Liver (tissue), 3 donors: ENCODE measurements around the gene CMTM4.

Experiments used
- JUND ChIP-seq, 2 donors: IDR thresholded peaks; 2 replicates each; pipeline ENCODE4 v1.6.1; 2016; ENCODE audit warnings: antibody characterized with exemption in 2 of 2
- MAX ChIP-seq: IDR thresholded peaks from 2 replicates; pipeline ENCODE4 v1.6.1; 2016; ENCODE audit warnings: antibody characterized with exemption
- RAD21 ChIP-seq, 2 donors: IDR thresholded peaks; 2 replicates each; pipeline ENCODE4 v1.6.1; 2016; ENCODE audit warnings: antibody characterized with exemption in 2 of 2, mild to moderate bottlenecking in 2 of 2
- TF ChIP-seq, protein P1 (sequence below): fragments of 150-350 bp; IDR thresholded peaks from 2 replicates; pipeline ENCODE4 v1.5.1; 2017; ENCODE audit warnings: improper control_type of control experiment, low read depth, low read length; ENCODE audit not compliant: missing input control
- TF ChIP-seq, protein P2 (sequence below): IDR thresholded peaks from 2 replicates; pipeline ENCODE4 v1.6.1; 2016; ENCODE audit warnings: antibody characterized with exemption
- donor health status: healthy.
- donor health status: healthy.

DNA sequence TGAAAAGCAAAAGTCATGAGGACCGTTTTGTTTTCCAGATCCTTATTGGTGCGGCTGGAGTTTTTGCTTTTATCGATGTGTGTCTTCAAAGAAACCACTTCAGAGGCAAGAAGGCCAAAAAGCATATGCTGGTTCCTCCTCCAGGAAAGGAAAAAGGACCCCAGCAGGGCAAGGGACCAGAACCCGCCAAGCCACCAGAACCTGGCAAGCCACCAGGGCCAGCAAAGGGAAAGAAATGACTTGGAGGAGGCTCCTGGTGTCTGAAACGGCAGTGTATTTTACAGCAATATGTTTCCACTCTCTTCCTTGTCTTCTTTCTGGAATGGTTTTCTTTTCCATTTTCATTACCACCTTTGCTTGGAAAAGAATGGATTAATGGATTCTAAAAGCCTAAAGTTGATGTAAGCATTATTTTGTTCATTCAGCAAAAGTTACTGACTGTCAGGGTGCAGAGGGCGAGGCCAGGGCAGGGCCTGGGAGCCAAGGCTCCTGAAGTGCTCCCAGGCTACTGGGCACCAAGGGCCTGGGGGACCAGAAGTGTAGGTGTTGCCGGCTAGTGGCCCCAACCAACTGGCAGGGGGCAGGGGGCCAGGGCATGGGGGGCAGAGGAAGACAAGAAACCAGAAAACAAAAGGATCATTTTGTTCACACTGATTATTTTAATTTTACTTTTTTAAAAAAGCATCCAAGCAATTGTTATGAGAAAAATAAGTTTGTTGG is 108.5 kb downstream of the CMTM4 start:
- TF ChIP-seq JUND (IDR thresholded peaks at IDR 0.05) (no peak), MAX (no peak), RAD21 (IDR thresholded peaks at IDR 0.05) (no peak)
- TF ChIP-seq, protein P1, sequence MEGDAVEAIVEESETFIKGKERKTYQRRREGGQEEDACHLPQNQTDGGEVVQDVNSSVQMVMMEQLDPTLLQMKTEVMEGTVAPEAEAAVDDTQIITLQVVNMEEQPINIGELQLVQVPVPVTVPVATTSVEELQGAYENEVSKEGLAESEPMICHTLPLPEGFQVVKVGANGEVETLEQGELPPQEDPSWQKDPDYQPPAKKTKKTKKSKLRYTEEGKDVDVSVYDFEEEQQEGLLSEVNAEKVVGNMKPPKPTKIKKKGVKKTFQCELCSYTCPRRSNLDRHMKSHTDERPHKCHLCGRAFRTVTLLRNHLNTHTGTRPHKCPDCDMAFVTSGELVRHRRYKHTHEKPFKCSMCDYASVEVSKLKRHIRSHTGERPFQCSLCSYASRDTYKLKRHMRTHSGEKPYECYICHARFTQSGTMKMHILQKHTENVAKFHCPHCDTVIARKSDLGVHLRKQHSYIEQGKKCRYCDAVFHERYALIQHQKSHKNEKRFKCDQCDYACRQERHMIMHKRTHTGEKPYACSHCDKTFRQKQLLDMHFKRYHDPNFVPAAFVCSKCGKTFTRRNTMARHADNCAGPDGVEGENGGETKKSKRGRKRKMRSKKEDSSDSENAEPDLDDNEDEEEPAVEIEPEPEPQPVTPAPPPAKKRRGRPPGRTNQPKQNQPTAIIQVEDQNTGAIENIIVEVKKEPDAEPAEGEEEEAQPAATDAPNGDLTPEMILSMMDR: no peak
- TF ChIP-seq, protein P2, sequence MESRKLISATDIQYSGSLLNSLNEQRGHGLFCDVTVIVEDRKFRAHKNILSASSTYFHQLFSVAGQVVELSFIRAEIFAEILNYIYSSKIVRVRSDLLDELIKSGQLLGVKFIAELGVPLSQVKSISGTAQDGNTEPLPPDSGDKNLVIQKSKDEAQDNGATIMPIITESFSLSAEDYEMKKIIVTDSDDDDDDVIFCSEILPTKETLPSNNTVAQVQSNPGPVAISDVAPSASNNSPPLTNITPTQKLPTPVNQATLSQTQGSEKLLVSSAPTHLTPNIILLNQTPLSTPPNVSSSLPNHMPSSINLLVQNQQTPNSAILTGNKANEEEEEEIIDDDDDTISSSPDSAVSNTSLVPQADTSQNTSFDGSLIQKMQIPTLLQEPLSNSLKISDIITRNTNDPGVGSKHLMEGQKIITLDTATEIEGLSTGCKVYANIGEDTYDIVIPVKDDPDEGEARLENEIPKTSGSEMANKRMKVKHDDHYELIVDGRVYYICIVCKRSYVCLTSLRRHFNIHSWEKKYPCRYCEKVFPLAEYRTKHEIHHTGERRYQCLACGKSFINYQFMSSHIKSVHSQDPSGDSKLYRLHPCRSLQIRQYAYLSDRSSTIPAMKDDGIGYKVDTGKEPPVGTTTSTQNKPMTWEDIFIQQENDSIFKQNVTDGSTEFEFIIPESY: no peak
